SW 1271 (cell line): Measurements from ENCODE around the gene NPY4R2.
"Not testable (repeated sequence)": the region's sequence is repeated elsewhere in the genome, so short reads cannot be mapped to it uniquely, and the experiment has no call there.

Experiments used
- DNase-seq, 2 experiments: peaks; one replicate each; lab custom pipeline; 2025; lab: John Stamatoyannopoulos, UW

The NPY4R2 gene

DNA sequence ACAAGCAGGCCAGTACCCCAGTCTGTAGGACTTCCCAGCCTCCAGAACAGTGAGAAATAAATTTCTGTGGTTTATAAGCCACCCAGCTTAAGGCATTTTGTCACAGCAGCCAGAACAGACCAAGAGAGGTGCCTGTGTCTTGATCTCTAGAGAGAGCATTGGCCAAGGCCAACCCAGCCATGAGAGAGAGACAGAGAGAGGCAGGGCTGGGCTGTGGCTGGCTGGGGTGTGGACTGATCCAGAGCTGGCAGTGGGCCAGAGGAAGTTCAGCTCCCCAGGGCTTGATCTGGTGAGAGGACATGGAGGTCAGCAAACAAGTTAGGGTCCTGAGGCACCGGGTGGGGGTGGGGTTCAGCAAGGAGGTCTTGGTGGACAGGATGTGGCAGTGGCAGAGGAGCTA lies 14.4 kb downstream of the NPY4R2 start:
- not testable (repeated sequence) for DNase-seq

DNA sequence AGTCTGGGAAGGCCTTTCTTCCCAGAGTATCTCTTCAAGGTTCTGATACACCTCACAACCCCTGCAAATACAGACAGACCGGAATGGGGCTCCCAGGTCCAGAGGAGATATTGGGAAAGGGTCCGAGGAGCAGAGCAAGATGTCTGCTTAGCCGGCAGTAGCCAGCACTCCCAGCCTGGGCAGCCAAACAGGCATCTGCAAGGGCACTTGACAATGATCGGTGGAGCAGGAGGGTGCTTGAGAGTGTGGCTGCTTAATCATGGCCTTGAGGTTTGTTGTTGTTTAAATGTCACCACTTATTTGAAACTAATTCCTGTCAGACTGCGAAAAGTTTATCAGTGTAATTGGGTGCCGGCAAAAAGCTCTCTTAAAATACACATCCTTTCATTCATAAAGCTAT lies 15.0 kb downstream of the NPY4R2 start:
- not testable (repeated sequence) for DNase-seq

DNA sequence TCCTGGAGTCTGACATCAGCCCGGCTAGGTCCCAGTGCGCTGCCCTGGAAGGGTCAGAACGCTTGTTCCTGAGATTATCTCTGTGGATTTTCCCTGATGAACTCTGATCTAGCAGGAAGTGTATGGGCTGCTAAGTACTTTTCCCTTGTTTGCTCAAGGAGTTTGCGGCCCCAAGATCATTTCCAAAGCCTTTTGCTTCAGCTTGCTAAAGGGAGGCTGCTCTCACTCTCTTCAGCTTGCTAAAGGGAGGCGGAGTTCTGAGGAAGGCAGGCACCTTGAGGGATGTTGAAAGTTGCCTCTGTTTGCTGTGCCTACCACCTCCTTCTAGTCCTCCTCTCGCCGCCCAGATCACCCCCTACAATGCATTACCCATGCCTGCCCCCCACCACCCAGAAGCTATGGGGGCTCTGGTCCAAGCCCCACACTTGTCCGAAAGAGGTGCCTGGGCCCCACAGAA lies 18.3 kb downstream of the NPY4R2 start:
- not testable (repeated sequence) for DNase-seq

DNA sequence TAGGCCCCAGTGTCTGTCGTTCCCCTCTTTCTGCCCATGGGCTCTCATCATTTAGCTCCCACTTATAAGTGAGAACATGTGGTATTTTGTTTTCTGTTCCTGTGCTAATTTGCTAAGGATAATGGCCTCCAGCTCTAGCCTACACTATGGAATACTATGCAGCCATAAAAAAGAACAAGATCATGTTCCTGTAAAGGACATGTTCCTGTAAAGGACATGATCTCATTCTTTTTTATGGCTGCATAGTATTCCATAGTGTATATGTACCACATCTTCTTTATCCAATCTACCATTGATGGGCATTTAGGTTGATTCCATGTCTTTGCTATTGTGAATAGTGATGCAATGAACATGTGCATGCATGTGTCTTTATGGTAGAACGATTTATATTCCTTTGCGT lies 19.2 kb downstream of the NPY4R2 start:
- DNase-seq: not testable (repeated sequence)

DNA sequence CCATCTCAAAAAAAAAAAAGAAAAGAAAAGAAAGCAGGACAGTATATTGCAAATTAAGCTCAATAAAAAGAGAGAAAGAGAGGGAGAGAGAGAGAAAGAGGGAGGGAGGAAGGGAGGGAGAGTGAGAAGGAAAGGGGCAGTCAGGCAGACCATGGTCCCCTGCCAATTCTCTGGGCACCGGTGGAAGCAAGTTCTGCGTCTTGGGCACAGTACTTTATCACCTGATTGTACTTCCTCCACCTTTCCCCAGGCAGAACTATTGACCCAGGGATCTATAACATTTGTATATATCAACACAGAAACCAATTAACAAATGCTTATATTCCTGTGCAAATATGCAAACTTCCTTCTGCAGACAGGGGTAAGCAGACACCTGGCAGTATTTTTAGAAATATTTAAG lies 22.4 kb downstream of the NPY4R2 start:
- DNase-seq: not testable (repeated sequence)

DNA sequence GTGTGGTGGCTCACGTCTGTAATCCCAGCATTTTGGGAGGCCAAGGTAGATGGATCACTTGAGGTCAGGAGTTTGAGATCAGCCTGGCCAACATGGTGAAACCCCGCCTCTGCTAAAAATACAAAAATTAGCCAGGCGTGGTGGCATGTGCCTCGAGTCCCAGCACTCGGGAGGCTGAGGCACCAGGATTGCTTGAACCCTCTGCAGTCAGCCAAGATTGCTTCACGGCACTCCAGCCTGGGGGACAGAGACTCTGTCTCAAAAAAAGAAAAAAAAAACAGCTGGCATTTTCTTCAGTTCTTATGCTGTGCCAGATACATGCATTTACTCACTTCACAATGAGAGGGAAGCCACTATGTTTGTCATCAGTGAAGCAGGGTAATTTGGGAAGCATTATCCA lies 22.9 kb downstream of the NPY4R2 start:
- DNase-seq: not testable (repeated sequence)

DNA sequence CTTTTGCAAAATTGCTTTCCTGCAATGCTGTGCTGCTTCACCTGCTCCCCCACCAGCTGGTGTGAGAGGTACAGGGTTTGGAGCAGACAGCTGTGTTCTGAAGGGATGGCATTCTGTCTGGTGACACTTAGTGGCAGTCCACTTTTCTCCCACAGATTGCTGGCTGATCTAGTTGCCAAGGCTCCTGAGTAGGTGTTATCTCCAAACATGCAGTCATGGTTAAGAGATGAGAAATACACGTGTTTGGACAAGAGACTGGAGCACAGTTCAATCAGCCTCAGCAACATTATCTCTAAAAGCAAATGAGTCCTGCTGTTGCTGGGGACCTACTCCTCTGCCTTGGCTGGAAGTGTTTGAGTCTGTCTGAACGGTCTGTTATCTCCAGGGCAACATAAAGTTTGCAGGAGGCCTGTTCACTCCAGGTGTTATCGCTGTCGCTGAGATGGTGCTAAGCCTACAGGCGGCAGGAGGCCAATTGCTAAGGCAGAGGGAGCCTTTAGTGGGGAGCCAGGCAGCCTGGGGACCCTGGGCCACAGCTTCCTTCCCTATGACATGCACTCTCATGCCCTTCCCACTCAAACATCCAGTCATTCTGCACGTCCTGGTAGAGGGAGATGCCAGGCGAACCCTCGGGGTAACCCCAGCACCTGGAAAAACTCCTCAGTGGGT lies 24.0 kb downstream of the NPY4R2 start:
- not testable (repeated sequence) for DNase-seq

DNA sequence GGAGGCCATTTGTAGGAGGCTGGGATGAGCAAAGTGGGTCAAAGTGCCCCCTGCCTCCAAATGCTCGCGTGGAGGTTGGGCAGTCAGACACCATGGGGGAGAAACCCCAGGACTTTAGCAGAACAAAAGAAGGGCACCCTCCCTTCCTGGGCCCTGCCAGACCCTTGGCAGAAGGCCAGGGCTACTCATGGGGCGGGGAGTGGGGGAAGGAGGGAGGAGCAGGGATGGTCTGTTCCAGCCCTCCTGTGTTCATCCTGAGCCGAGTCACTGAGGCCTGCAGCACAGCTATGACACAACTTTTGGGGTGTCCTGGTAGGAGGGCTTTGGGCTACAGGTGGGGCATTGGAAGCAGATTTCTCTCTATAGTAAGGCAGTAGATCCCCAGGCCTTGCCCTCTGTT lies 24.9 kb downstream of the NPY4R2 start:
- DNase-seq: not testable (repeated sequence)

DNA sequence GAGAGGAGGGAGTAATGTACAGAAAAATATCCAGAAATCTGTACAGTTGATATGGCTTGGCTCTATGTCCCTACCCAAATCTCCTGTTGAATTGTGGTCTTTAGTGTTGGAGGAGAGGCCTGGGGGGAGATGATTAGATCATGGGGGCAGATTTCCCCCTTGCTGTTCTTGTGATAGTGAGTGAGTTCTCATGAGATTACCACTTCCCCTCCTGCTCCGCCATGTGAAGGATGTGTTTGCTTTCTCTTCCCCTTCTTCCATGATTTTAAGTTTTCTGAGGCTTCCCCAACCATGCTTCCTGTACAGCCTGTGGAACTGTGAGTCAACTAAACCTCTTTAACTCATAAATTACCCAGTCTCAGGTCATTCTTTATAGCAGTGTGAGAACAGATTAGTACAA lies 29.0 kb downstream of the NPY4R2 start:
- not testable (repeated sequence) for DNase-seq

DNA sequence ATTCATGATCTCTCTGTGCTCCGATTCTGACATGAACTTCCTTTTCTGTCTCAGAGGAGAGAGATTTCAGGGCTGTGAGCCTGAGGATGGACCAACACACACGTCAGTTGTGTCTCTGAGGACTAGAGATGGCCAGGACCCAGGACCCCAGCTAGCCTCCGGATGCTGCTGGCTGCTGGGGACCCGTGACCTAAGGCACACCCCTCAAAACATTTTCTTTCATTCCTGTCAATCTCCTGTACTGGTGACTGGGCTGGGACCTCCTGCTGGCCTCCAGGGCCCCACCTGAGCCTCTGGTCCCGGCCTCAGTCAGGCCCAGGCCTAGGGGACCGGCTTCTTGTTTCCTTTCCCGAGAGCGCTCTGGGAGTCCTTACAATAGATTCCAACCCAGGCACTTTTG lies 38.7 kb downstream of the NPY4R2 start:
- not testable (repeated sequence) for DNase-seq

DNA sequence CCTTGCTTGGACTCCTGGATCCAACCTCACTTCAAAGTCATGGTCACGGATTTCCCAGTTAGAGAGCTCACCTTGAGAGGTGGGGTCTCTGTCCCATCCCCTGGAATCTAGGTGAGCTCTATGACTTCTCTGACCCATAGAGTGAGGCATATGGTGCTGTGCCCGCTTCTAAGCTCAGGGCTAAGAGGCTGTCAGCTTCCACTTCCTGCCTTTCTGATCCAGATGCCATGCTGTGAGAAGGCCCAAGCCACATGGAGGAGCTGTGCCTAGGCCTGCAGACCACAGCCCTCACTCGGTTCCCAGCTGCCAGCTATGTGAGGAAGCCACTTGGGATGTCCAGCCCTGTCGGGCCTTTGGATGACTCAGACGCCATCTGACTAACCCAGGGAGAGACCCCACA lies 41.2 kb downstream of the NPY4R2 start:
- not testable (repeated sequence) for DNase-seq

DNA sequence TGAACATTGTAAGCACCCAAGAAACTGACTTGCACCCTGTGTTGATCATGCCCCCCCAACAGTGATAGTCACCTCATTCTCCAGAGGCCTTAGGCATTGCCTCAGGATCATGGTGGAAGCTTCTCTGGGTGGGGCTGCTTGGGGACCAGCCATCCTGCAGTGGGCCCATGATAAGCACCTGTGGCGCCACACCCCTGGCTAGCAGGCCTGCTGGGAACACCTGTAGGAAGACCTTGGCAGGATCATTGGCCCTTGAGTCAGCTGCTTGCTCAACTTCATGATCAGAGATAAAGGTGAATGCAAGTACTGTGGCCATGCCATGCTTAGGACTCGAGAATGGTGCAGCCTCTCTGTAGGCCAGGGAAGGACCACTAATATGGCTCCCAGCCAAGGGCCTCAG lies 42.2 kb downstream of the NPY4R2 start:
- DNase-seq: not testable (repeated sequence)

DNA sequence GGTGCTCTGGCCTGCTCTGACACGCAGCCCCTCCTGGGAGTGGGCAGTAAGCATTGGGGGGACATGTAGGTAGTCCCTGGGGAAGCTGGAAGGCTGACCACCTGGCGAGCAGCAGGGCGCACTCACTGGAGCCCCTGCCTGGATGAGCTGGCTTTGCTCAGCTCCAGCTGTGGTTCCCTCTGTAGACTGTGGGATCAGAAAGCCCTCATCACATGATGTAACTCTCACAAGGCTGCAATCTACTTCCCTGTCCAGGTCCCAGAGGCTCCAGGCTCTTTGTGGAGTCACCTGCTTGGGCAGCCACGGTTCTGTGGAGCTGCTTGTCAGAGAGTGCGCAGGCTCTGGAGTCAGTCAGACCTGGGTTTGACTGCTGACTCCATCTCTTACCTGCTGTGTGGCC lies 44.3 kb downstream of the NPY4R2 start:
- not testable (repeated sequence) for DNase-seq

DNA sequence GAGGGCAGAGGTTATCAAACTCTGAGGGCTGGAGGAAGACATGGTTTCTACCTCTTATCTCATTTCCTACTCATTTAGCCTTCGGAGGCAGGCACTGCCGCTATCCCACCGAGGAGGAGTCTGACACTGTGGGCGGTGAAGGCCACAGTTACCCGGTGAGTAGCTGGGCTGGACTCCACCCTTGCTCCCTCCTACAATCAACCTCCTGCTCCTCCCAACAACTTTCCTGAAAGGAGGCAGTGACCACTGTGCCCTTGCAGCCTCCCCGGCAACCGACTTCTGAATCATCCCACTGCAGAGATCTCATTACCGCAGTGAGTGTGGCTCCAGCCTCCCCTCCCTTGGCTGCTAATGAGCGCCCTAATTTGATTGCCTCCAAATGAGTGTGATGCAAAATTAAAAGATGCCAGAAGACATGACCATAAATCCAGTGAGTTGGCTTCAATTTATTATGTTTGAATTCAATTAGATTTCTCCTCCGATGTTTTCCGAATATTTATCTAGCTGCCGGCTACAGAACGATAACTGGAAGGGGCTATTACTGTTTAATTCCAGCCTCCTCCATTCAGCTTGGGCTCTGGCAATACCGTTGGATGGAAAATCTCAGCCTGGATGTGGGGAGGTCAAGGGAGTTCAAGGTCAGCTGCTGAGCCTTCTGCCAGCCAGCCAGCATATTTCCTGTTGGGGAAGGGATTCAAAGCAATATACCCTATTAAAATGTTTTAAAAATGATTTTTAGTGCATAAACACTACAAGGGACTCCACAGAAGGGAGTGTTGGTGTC lies 46.0 kb downstream of the NPY4R2 start:
- DNase-seq: not testable (repeated sequence)

DNA sequence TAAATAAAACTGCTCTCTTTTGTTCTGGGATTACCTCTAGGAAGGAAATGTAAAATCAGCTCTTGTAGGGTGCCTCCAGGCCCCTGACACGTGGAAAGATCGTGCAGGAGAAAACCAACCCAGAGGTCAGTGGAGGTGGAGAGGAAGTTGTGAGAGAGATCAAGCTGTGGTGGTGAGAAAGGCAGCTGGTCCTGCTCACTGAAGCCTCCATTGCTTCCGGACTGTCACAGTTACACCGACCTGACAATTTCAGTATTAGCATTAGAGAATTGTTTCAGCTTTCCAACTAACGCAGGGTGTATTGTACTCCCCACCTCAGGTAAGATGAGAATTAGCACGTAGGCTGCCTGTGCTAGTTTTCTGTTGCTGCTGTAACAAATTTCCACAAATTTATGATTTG lies 50.5 kb downstream of the NPY4R2 start:
- not testable (repeated sequence) for DNase-seq

DNA sequence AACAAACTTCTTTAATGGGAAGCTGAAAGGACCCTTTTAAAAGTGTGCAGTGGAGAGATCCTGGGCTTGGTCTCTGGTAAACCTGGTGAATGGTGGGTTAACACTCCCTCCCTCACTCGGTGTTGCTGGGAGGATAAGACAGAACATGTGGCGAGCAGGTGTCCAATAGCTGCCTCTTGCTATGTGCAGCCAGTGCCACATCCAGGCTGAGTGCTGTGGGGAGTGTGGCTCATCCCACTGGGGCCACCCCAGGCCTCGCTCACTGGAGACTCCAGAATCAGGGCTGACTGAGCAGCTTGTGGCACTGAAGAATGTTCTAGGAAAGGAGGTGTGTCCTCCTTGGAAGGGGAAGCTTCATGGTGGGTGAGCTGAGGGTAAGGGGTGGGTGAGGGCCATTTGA lies 51.6 kb downstream of the NPY4R2 start:
- DNase-seq: not testable (repeated sequence)

DNA sequence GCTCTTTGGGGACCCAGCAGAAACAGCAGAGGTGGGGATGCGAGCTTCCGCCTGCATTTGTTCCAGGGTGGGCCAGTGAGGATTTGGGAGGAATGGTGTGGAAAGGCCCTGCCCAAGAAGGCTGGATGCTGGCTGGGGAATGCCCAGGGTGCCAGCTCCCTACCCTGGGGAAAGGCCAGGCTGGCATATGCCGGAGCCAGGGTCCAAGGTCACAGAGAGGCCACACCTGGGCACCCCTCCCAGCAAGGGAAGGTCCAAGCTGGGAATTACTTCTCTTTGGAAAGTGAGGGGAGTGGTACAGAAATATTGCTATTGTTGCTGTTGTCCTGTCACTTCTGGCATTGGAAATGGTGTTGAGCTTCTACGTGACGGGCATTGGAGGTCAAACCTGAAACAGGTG lies 53.1 kb downstream of the NPY4R2 start:
- DNase-seq: not testable (repeated sequence)

DNA sequence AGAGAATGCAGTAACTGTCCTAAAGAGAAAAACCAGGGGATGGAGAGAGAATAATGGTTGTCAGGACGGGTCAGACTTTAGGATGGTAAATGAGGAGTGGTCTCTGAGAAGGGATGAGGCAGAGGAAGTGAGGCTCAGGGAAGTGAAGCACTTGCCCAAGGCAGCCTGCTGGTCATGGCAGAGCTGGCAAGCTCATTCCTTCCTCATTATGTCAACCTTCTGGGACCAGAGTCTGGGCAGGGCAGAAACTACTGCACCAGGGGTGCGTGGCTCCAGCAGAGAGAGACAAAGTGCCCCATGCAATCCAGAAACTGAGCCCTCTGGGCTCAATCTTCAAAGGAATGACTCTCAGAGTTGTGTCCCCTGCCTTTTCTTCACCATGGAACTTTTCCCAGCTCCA lies 53.6 kb downstream of the NPY4R2 start:
- DNase-seq: not testable (repeated sequence)
